ENCODE measurements around the gene ADGRA3.

Gene ADGRA3

DNA sequence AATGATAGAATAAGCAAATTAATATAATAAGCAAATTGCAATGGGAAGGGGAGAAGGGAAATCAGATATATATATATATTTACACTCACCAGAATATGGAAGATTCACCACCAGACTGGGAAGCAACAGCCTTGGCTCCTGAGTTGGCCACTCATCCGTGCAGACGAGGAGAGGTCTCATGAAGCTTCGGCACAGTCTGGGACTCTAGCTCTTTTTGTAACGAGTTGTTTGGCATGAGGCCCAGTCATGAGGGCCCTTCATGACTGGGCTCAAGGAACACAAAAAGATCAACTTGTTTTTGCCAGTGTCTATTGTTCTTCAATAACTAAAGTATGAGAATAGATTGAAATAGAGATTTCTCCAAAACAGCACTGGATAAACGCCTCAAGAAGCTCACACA, 176.4 kb downstream of the ADGRA3 start:
- no peak overlapping the region for H3K4me3 ChIP-seq (ENCODE audit: insufficient read depth, low read length, poor library complexity, severe bottlenecking)
- H3F3A ChIP-seq (ENCODE audit: insufficient read depth): no peaks in the 10 kb centered on the region
- no peaks in the 10 kb centered on the region for H3K36me3 ChIP-seq (ENCODE audit: low read length)
- TF ChIP-seq EZH2phosphoT487 (conservative IDR thresholded peaks at IDR 0.05; ENCODE audit: low read length): no peak
- TF ChIP-seq, protein P1, sequence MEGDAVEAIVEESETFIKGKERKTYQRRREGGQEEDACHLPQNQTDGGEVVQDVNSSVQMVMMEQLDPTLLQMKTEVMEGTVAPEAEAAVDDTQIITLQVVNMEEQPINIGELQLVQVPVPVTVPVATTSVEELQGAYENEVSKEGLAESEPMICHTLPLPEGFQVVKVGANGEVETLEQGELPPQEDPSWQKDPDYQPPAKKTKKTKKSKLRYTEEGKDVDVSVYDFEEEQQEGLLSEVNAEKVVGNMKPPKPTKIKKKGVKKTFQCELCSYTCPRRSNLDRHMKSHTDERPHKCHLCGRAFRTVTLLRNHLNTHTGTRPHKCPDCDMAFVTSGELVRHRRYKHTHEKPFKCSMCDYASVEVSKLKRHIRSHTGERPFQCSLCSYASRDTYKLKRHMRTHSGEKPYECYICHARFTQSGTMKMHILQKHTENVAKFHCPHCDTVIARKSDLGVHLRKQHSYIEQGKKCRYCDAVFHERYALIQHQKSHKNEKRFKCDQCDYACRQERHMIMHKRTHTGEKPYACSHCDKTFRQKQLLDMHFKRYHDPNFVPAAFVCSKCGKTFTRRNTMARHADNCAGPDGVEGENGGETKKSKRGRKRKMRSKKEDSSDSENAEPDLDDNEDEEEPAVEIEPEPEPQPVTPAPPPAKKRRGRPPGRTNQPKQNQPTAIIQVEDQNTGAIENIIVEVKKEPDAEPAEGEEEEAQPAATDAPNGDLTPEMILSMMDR (IDR thresholded peaks at IDR 0.05; ENCODE audit: insufficient read depth, low read length, poor library complexity, severe bottlenecking): no peak
- no peaks in the 10 kb centered on the region for H3K79me2 ChIP-seq (ENCODE audit: insufficient read depth, low read length)
- H4K20me1 ChIP-seq (ENCODE audit: low read depth, low read length): no peaks in the 10 kb centered on the region
- H3K9ac ChIP-seq (ENCODE audit: low read length): no peak overlapping the region
- H3K27me3 ChIP-seq (ENCODE audit: low read length): no peaks in the 10 kb centered on the region
- H3K4me2 ChIP-seq (ENCODE audit: low read depth, low read length, poor library complexity, severe bottlenecking): no peak overlapping the region
- no peaks in the 10 kb centered on the region for H3K9me2 ChIP-seq (replicated peaks; ENCODE audit: insufficient read depth, low read length)
- no peak overlapping the region for H3K27ac ChIP-seq (ENCODE audit: low read depth, low read length)
- no peaks in the 10 kb centered on the region for H3K9me3 ChIP-seq (ENCODE audit: insufficient read depth, low read length)
- no peak overlapping the region for H2AFZ ChIP-seq (ENCODE audit: low read depth, low read length, severe bottlenecking)

DNA sequence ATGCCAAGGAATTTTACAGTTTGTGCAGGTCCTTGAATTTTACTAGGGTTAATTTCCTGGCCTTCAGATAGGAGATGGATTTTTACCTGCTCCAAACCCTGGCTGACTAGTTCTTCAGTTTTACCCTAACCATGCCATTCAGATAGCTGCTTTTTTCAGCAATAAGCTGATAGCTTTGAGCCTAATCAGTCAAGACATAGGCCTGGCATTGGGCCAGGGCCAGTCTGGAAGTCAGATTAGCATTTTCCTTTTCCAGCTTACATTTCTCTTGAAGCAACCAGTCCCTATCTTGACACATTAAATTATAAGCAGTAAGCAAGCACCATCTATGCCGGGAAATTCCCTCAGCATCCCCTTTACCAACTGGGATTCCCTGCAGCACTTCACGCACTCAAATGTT, 177.1 kb downstream of the ADGRA3 start:
- H3K9me3 ChIP-seq (ENCODE audit: insufficient read depth, low read length): no peaks in the 10 kb centered on the region
- no peak overlapping the region for H3K9ac ChIP-seq (ENCODE audit: low read length)
- no peak overlapping the region for H3K4me2 ChIP-seq (ENCODE audit: low read depth, low read length, poor library complexity, severe bottlenecking)
- no peak for TF ChIP-seq EZH2phosphoT487 (conservative IDR thresholded peaks at IDR 0.05; ENCODE audit: low read length)
- H3K9me2 ChIP-seq (replicated peaks; ENCODE audit: insufficient read depth, low read length): no peaks in the 10 kb centered on the region
- no peaks in the 10 kb centered on the region for H3K36me3 ChIP-seq (ENCODE audit: low read length)
- H3K27me3 ChIP-seq (ENCODE audit: low read length): no peaks in the 10 kb centered on the region
- H3K79me2 ChIP-seq (ENCODE audit: insufficient read depth, low read length): no peaks in the 10 kb centered on the region
- no peaks in the 10 kb centered on the region for H4K20me1 ChIP-seq (ENCODE audit: low read depth, low read length)
- no peaks in the 10 kb centered on the region for H3F3A ChIP-seq (ENCODE audit: insufficient read depth)
- H2AFZ ChIP-seq (ENCODE audit: low read depth, low read length, severe bottlenecking): no peak overlapping the region
- no peak overlapping the region for H3K27ac ChIP-seq (ENCODE audit: low read depth, low read length)
- no peak overlapping the region for H3K4me3 ChIP-seq (ENCODE audit: insufficient read depth, low read length, poor library complexity, severe bottlenecking)

Data from SU-DHL-6 (cell line).